ENCODE data around the gene SOX6.

The SOX6 gene

DNA sequence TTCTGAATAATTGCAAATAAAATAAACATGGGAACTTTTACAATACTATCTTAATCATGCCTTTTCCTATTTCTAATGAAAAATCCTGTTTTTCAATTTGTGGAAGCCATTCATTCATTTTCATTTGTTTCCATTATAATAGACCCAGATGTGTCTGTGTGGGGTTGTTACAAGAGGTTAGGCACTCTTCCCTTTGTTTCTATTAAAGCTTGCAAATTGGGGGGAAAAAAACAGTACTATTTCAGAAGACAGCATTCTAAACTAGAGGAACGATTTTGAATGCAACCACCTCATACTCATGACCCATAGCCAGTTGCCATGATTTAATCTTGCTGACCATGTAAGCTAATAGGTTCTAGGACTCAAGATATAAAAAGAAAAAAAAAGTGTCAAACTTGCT, 175.5 kb downstream of the SOX6 start:
- TF ChIP-seq, protein P1, sequence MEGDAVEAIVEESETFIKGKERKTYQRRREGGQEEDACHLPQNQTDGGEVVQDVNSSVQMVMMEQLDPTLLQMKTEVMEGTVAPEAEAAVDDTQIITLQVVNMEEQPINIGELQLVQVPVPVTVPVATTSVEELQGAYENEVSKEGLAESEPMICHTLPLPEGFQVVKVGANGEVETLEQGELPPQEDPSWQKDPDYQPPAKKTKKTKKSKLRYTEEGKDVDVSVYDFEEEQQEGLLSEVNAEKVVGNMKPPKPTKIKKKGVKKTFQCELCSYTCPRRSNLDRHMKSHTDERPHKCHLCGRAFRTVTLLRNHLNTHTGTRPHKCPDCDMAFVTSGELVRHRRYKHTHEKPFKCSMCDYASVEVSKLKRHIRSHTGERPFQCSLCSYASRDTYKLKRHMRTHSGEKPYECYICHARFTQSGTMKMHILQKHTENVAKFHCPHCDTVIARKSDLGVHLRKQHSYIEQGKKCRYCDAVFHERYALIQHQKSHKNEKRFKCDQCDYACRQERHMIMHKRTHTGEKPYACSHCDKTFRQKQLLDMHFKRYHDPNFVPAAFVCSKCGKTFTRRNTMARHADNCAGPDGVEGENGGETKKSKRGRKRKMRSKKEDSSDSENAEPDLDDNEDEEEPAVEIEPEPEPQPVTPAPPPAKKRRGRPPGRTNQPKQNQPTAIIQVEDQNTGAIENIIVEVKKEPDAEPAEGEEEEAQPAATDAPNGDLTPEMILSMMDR (IDR thresholded peaks at IDR 0.05; ENCODE audit: control extremely low read depth, extremely low read depth, low read depth, missing control alignments) = no peak
- ChIA-PET CTCF (no interaction called here), POLR2A (no interaction called here)
- no peak for DNase-seq (ENCODE audit: extremely low spot score)

- DNase-seq (ENCODE audit: extremely low spot score) = no peak
- CTCF ChIA-PET = interaction anchor here (1.0 kb wide), 1 partner anchor 40 kb away, joined by 3 read pairs; no protein-coding TSS in a partner anchor
- POLR2A ChIA-PET = no interaction called here
- TF ChIP-seq, protein P1 (IDR thresholded peaks at IDR 0.05; ENCODE audit: control extremely low read depth, extremely low read depth, low read depth, missing control alignments) = no peak
Observed at GRCh38 chr11:16179676-16180075, 176.7 kb downstream of the SOX6 start.

DNA sequence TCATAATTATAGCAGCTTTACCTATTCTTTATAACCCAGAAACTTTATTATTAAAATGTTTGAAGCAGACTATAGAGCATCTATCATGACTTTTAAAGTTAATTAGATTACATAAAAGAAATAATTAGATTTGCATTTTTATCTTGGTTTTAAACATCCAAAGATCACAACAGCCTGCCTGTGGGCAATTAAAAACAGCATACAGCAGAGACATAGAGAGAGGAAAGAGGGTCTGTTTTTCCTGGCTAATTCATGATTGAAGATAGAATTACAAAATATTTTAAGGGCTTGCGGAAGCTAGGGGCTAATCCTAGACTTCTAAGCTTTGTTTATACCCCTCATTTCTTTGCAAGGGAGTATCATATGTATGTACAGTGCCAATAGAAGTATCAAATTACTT, 178.1 kb downstream of the SOX6 start:
- no peak for DNase-seq (ENCODE audit: extremely low spot score)
- ChIA-PET CTCF (no interaction called here), POLR2A (no interaction called here)

GRCh38 chr11:16177688-16178087, 178.7 kb downstream of the SOX6 start:
- POLR2A ChIA-PET = no interaction called here
- TF ChIP-seq, protein P1 (IDR thresholded peaks at IDR 0.05; ENCODE audit: control extremely low read depth, extremely low read depth, low read depth, missing control alignments) = no peak
- DNase-seq (ENCODE audit: extremely low spot score) = no peak
- CTCF ChIA-PET = no interaction called here

More for the DNA sequence above, 178.1 kb downstream of the SOX6 start:
- TF ChIP-seq, protein P1 (IDR thresholded peaks at IDR 0.05; ENCODE audit: control extremely low read depth, extremely low read depth, low read depth, missing control alignments) = no peak

- POLR2A ChIA-PET = no interaction called here
- TF ChIP-seq, protein P1 (IDR thresholded peaks at IDR 0.05; ENCODE audit: control extremely low read depth, extremely low read depth, low read depth, missing control alignments) = no peak
- CTCF ChIA-PET = interaction anchor here (1.1 to 3.1 kb wide), 2 partner anchors 22 to 524 kb away, joined by 3 to 8 read pairs; no protein-coding TSS in a partner anchor
- DNase-seq (ENCODE audit: extremely low spot score) = no peak
Observed at GRCh38 chr11:16173798-16174197, 182.5 kb downstream of the SOX6 start.

DNA sequence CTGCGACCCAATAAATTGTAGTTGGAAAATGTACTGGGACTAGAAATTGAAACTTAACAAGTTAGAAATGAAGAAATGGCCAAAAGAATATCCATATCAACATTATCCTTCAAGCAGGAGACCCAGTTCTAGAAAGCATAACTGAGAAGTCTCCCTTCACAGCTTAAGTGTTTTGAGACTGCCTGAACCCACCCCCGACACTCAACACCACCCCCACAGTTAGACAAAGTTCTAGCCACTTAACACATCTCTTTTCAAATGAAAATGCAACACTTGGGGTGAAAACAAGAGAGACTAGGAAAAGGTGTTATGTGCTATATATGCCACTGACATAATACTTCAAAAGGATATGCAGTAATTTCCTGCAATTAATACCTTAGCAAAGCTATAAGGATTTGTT, 184.5 kb downstream of the SOX6 start:
- TF ChIP-seq, protein P1 (IDR thresholded peaks at IDR 0.05; ENCODE audit: control extremely low read depth, extremely low read depth, low read depth, missing control alignments) = no peak
- CTCF ChIA-PET = interaction anchor here (3.1 kb wide), 1 partner anchor 24 kb away, joined by 8 read pairs; no protein-coding TSS in a partner anchor

More for the DNA sequence above, 184.5 kb downstream of the SOX6 start:
- POLR2A ChIA-PET = no interaction called here
- no peak for DNase-seq (ENCODE audit: extremely low spot score)

Measured in GM10248 (cell line).